ENCODE measurements around the gene MRPL17.

DNA sequence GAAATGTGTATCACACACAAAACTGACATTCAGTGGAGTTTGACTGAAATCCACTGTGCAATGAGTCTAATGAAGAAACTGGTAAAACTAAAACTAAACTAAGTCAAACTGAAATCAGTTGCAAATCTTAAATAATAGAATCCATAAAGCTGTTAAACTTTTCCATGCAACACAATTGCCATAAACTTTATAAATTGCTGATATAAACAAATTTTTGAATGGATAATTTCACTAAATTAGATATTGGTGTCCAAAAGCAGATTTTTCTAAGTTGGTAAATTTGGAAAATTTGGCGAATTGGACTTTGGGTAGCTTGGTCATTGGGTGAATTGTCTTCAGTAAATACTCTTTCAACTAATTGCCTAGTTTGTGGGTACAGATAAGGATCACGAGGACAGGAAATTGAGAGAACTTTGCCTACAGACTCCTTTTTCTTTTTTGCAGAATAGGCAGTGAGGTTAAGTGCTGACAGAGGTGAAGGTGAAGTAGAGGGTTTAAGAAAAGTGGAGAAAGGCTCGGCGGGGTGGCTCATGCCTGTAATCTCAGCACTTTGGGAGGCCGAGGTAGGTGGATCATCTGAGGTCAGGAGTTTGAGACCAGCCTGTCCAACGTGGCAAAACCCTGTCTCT is 12.8 kb downstream of the MRPL17 start:
- TF ChIP-seq POLR2AphosphoS5 (IDR thresholded peaks at IDR 0.05) (no peak), POLR2A (IDR thresholded peaks at IDR 0.05) (no peak)
- TF ChIP-seq, protein P1, sequence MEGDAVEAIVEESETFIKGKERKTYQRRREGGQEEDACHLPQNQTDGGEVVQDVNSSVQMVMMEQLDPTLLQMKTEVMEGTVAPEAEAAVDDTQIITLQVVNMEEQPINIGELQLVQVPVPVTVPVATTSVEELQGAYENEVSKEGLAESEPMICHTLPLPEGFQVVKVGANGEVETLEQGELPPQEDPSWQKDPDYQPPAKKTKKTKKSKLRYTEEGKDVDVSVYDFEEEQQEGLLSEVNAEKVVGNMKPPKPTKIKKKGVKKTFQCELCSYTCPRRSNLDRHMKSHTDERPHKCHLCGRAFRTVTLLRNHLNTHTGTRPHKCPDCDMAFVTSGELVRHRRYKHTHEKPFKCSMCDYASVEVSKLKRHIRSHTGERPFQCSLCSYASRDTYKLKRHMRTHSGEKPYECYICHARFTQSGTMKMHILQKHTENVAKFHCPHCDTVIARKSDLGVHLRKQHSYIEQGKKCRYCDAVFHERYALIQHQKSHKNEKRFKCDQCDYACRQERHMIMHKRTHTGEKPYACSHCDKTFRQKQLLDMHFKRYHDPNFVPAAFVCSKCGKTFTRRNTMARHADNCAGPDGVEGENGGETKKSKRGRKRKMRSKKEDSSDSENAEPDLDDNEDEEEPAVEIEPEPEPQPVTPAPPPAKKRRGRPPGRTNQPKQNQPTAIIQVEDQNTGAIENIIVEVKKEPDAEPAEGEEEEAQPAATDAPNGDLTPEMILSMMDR (IDR thresholded peaks at IDR 0.05) = no peak

Data from prostate gland (tissue), 2 donors.